Activated T-cell treated with anti-CD3 and anti-CD28 coated beads, Interleukin-2, amount 50 U/mL, for 1 hour (primary cell): ENCODE data around the gene TTLL8.
"Not testable (repeated sequence)": the region's sequence is repeated elsewhere in the genome, so short reads cannot be mapped to it uniquely, and the experiment has no call there.

ENCODE experiments used
- DNase-seq: peaks from one replicate; pipeline ENCODE4 v3.0.0-alpha.2; 2020

Gene TTLL8

GRCh38 chr22:50058061-50058905 lies at the start of gene TTLL8:
Gene TTLL8 (minus strand): TSS chr22:50058298.
- DNase-seq, result no peak

GRCh38 chr22:50107529-50107928 lies 49.4 kb upstream of the TTLL8 start:
- DNase-seq, result no peak

GRCh38 chr22:50105208-50106100 lies 47.4 kb upstream of the TTLL8 start:
- no peak for DNase-seq

DNA sequence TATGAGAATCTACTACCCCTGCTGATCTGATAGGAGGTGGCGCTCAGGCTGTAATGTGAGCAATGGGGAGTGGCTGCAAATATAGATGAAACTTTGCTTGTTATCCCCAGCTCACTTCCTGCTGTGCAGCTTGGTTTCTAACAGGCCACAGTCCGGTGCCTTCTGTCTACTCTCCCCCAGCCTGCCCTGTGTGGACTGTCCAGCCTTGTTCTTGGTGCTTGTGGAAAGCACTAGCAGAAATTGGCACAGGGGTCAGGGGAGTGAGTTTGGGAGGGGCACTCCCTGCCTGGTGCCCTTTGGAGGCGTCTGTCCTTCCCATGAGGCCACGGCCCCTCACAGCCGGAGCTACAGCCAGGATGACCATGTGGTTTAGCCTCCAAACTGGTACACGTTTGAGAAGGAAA lies 46.0 kb upstream of the TTLL8 start:
- DNase-seq, result no peak

DNA sequence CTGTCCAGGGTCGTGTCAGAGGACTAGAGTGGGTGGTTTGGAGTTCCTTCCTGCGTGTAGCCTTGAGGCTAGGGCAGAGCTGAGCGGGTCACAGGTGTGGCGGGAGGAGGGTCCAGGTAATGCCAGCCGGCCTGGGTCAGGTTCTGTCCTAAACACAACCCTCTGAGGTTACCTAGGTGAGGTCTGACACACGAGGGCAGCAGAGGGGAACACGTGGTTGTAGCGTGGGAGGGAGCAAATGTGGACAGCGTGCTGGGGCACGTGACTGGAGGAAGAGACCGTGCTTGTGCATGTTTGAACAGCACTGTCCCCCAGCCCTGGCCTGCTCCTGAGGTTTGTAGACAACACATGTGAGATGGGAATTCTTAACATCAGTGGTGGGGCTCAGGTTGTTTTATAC lies 44.8 kb upstream of the TTLL8 start:
- no peak for DNase-seq

DNA sequence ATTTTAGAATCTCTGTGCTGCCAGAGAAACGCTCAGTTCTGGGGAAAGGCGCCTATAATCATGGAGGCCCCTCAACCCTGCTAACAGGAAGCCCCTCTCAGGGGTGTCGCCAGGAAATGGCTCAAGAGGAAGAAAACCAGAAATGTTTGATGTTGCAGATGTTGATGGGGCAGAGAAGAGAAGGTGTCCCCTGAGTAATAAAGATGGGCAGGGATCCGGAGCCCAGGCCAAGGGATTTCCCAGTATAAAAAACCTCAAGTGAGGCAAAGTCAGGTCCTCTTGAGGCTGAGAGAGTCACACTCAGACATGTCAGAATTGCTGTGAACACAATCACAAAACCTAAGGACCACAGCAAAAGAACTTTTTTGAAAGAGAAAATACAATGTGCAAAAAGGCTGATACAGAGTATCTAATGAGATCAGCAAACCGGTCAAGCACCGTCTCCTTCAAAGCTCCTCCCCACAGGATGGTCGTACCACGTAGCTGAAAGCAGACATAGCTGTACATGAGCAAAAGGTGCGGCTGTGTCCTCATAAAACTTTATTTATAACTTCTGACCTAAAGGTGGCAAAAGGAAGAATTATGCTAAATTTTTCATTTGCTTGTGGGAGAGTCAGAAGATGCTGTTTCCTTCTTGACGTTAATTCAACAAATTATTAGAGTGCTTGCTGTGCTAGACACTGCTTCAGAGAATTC lies 43.9 kb upstream of the TTLL8 start:
- no peak for DNase-seq

- no peak for DNase-seq
These were observed 40.0 kb upstream of the TTLL8 start for GRCh38 chr22:50098052-50098451.

DNA sequence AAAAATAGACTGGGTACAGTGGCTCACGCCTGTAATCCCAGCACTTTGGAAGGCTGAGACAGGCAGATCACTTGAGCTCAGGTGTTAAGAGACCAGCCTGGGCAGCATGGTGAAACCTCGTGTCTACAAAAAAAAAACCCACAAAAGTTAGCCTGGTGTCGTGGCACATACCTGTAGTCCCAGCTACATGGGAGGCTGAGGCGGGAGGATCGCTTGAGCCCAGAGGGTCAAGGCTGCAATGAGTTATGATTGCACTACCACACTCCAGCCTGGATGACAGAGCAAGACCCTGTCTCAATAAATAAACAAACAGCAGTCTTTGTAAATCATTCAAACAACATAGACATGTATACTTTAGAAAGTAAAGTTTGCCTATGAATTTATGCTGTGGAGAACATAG lies 34.2 kb upstream of the TTLL8 start:
- no peak for DNase-seq

- DNase-seq, result no peak
These were observed 33.1 kb upstream of the TTLL8 start for GRCh38 chr22:50091092-50091768.

- DNase-seq, result no peak
These were observed 32.3 kb upstream of the TTLL8 start for GRCh38 chr22:50090412-50090714.

- no peak for DNase-seq
These were observed 31.7 kb upstream of the TTLL8 start, which contains the start of gene MOV10L1 for GRCh38 chr22:50089682-50090411. Gene MOV10L1 (plus strand): TSS chr22:50090006. CDS start chr22:50090089, 83 bp downstream.

- DNase-seq, result no peak
These were observed 31.1 kb upstream of the TTLL8 start for GRCh38 chr22:50089231-50089630.

DNA sequence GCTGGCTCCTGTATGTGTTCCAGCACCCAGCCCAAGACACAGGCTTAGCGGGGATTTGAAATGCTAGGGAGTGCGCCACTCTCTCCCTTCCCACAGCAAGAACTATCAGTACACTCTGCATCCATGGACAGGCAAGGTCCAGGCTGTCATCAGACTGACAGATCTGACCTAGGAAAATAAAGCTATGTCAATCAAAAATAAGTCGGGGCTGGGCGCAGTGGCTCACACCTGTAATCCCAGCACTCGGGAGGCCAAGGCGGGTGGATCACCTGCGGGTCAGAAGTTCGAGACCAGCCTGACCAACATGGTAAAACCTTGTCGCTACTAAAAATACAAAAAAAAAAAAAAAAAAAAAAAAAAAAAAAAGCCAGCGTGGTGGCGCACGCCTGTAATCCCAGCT lies 30.0 kb upstream of the TTLL8 start:
- DNase-seq, result no peak

- DNase-seq, result no peak
These were observed 29.5 kb upstream of the TTLL8 start for GRCh38 chr22:50087646-50088045.

DNA sequence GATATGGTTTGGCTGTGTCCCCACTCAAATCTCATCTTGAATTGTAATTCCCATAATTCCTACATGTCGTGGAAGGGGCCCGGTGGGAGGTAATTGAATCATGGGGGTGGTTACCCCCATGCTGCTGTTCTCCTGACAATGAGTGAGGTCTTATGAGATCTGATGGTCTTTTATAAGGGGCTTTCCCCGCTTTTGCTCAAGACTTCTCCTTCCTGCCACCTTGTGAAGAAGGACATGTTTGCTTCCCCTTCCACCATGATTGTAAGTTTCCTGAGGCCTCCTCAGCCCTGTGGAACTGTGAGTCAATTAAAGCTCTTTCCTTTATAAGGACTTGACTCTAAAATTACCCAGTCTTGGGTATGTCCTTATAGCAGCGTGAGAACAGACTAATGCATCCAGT lies 28.9 kb upstream of the TTLL8 start:
- DNase-seq, result not testable (repeated sequence)

- DNase-seq, result no peak
These were observed 28.4 kb upstream of the TTLL8 start for GRCh38 chr22:50086526-50086925.

DNA sequence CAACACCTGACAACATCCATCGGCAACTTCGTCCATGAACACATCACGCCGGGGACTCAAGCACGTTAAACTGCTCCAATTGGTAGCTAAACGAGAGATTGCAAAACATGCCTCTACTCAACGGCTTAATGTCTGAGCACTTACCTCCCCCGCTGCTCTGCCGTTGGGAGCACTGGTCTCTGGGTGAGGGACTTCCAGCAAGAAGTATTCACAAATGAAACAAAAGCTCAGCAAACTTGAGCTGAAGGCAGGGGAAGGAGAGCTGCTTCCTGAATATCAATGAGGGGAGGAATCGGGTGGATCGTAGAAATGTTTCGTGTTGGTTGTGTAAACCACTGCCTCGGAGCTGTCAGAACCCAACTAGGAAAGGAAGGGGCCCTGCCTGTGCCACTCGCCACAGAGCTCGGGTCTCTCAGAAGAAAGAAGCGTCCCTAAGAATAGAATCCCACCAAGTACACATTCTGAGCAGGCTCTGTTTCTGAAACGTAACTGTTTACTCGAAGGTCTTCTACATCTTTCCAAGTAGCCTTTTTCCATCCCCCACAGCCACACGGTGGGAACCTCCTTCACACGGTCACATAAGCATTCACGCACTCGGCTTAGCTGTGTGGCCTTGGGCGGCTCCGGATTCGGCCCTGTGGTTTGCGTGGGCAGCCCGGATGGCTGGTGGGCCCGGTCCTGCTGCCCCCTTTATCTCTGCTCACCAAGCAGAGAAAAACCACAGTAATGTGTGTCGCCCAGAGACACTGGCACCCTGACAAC lies 27.3 kb upstream of the TTLL8 start, which contains the start of gene MLC1:
Gene MLC1, minus strand, starts transcription at position 216 of the 762 bp plus-strand sequence. CDS start 524 bp downstream, outside the sequence.
- no peak for DNase-seq

GRCh38 chr22:50084614-50085021 lies 26.5 kb upstream of the TTLL8 start:
- no peak for DNase-seq

DNA sequence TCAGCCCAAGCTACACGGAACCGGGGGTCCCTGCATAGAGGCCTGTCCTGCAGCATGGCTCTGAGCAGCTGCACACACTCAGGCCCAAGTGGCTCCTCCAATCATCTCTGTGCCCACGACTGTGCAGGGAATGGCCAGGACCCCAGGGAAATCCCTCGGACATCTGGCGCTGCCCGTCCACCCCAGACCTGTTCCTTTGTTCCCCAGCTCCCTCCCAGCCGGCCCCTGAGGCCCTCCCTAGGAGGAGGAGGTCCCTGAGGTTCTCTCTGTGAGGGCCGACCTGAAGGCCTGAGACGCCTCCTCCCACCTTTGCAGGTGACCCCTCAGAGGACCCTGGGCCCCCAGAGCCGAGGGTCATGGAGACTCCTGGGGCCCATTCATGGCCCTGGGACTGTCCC lies 26.0 kb upstream of the TTLL8 start:
- no peak for DNase-seq

DNA sequence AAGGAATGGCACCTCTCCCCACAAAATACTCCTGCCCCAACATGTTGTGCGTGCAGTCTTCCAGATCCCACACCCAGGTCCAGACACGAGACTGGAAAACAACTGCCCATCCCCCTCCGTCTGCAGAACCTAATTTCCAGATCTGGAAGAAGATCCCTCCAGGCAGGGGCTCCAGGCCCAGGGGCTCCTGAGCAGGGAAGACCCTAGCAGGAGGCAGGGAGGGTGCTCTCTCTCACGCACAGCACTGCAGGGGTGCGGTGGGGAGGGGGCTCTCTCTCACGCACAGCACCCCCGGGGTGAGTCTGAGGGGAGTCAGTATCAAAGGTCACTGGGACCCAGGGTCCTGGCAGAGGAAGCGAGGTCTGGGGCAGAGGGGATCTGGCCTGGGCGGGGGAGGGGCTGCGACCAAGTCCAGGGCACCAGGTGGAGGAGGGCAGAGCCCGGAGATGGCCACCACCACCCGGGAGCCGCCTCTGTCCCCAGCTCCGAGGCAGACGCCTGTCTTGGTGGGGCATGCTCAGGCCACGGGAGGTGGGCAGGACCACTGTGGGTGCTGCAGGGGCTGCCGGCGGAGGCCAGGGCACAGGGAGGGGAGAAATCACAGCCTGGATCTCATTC lies 25.5 kb upstream of the TTLL8 start:
- DNase-seq, result no peak
